ENCODE measurements around the gene NALCN. TPM values are rescaled to one million over a fixed set of nuclear protein-coding genes. Genes with fewer than 3 reads are reported as not detected.

The NALCN gene
- total and polyA plus RNA-seq, 2 experiments from 2014 or later: 0.33 to 0.57 TPM

DNA sequence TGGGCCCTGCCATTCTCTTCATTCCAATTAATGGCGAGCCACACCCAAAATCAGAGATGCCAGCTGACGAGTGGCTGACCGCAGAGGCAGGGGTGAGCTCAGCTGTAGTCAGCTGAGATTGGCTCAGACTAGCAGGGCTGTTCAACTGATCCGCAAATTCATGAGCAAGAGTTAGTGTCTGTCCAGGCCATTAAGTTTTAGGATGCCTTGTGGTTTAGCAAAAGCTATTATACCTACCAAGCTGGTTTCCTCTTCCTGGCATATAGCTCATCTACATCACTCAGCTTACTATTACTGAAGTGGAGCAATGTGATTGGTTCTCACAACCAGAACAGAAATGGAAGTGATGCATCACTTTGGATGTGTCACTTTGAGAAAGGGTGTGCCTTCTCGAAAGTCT is 148.7 kb downstream of the NALCN start:
- TF ChIP-seq EZH2 (IDR thresholded peaks at IDR 0.05; ENCODE audit: borderline replicate concordance) (no peak), EZH2phosphoT487 (IDR thresholded peaks at IDR 0.05; ENCODE audit: low read depth, severe bottlenecking, unreplicated experiment) (no peak)
- TF ChIP-seq, protein P1, sequence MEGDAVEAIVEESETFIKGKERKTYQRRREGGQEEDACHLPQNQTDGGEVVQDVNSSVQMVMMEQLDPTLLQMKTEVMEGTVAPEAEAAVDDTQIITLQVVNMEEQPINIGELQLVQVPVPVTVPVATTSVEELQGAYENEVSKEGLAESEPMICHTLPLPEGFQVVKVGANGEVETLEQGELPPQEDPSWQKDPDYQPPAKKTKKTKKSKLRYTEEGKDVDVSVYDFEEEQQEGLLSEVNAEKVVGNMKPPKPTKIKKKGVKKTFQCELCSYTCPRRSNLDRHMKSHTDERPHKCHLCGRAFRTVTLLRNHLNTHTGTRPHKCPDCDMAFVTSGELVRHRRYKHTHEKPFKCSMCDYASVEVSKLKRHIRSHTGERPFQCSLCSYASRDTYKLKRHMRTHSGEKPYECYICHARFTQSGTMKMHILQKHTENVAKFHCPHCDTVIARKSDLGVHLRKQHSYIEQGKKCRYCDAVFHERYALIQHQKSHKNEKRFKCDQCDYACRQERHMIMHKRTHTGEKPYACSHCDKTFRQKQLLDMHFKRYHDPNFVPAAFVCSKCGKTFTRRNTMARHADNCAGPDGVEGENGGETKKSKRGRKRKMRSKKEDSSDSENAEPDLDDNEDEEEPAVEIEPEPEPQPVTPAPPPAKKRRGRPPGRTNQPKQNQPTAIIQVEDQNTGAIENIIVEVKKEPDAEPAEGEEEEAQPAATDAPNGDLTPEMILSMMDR (IDR thresholded peaks at IDR 0.05; ENCODE audit: poor library complexity): no peak
- H3K9me3 ChIP-seq (ENCODE audit: low read depth): no peaks in the 10 kb centered on the region
- H3K4me2 ChIP-seq: no peak overlapping the region
- no peak overlapping the region for H2AFZ ChIP-seq
- H3K79me2 ChIP-seq: no peaks in the 10 kb centered on the region
- DNase-seq (ENCODE audit: low spot score): no peak
- H4K20me1 ChIP-seq (ENCODE audit: insufficient read depth, poor library complexity, severe bottlenecking): no peaks in the 10 kb centered on the region
- H3K4me3 ChIP-seq: no peak overlapping the region
- WGBS (ENCODE audit: low lambda C conversion rate, missing lambda C conversion rate): 90% methylated on average over 5 of the region's 5 CpGs
- no peaks in the 10 kb centered on the region for H3K27me3 ChIP-seq
- H3K27ac ChIP-seq: no peak overlapping the region
- no peaks in the 10 kb centered on the region for H3K36me3 ChIP-seq (replicated peaks; ENCODE audit: insufficient read depth, low read depth)
- no peaks in the 10 kb centered on the region for H3K4me1 ChIP-seq (ENCODE audit: insufficient read depth)
- H3K9me2 ChIP-seq (replicated peaks; ENCODE audit: insufficient read depth): no peaks in the 10 kb centered on the region

DNA sequence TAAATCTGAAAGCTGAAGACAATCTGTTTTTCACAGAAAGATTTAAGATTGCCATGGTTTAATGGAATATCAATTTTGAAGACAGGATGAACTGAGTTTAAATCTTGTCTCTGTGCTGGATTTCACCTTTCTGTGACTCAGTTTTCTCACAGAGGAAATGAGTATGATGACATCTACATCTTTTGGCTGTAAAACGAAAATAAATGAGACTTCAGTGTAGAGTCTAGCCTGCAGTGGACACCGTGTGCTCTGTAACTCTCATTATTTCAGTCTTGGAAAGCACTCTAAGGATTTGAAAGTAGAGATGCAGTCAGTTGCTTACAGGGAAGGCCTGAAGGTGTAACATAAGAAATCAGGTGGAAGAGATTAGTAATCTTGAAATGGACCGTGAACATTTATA is 150.4 kb downstream of the NALCN start:
- Histone ChIP-seq H2AFZ (no peak overlapping the region), H4K20me1 (ENCODE audit: insufficient read depth, poor library complexity, severe bottlenecking) (no peaks in the 10 kb centered on the region), H3K4me1 (ENCODE audit: insufficient read depth) (no peaks in the 10 kb centered on the region), H3K79me2 (no peaks in the 10 kb centered on the region), H3K27me3 (no peaks in the 10 kb centered on the region), H3K4me3 (no peak overlapping the region), H3K36me3 (replicated peaks; ENCODE audit: insufficient read depth, low read depth) (no peaks in the 10 kb centered on the region), H3K9me2 (replicated peaks; ENCODE audit: insufficient read depth) (no peaks in the 10 kb centered on the region), H3K9me3 (ENCODE audit: low read depth) (no peaks in the 10 kb centered on the region), H3K27ac (no peak overlapping the region), H3K4me2 (no peak overlapping the region)
- WGBS (ENCODE audit: low lambda C conversion rate, missing lambda C conversion rate): 70% methylated on average over 3 of the region's 3 CpGs
- DNase-seq (ENCODE audit: low spot score): no peak
- TF ChIP-seq, protein P1 (IDR thresholded peaks at IDR 0.05; ENCODE audit: poor library complexity): no peak
- TF ChIP-seq EZH2phosphoT487 (IDR thresholded peaks at IDR 0.05; ENCODE audit: low read depth, severe bottlenecking, unreplicated experiment) (no peak), EZH2 (IDR thresholded peaks at IDR 0.05; ENCODE audit: borderline replicate concordance) (no peak)

DNA sequence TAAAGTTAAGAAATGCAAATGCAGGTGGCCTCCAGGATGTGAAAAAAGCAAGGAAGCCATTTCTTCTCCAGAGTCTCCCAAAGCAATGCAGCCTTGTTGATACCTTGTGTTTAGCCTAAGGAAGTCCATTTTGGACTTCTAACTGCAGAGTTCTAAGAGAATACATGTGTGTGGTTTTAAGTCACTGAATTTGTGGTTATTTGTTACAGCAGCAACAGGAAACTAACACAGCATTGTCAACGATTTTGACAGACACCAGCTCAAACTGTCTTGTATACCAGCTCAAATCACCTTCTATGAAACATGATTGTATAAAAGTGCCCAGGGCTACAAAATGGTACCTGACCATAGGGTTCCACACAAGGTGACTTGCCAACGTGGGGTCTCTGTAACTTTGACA is 151.4 kb downstream of the NALCN start:
- WGBS (ENCODE audit: low lambda C conversion rate, missing lambda C conversion rate): 75% methylated on average over 2 of the region's 2 CpGs
- Histone ChIP-seq H2AFZ (no peak overlapping the region), H3K79me2 (no peaks in the 10 kb centered on the region), H3K27ac (no peak overlapping the region), H3K4me1 (ENCODE audit: insufficient read depth) (no peaks in the 10 kb centered on the region), H3K9me2 (replicated peaks; ENCODE audit: insufficient read depth) (no peaks in the 10 kb centered on the region), H3K27me3 (no peaks in the 10 kb centered on the region), H3K36me3 (replicated peaks; ENCODE audit: insufficient read depth, low read depth) (no peaks in the 10 kb centered on the region), H3K4me2 (no peak overlapping the region), H3K4me3 (no peak overlapping the region), H4K20me1 (ENCODE audit: insufficient read depth, poor library complexity, severe bottlenecking) (no peaks in the 10 kb centered on the region), H3K9me3 (ENCODE audit: low read depth) (no peaks in the 10 kb centered on the region)
- no peak for DNase-seq (ENCODE audit: low spot score)
- no peak for TF ChIP-seq EZH2 (IDR thresholded peaks at IDR 0.05; ENCODE audit: borderline replicate concordance)
- no peak for TF ChIP-seq EZH2phosphoT487 (IDR thresholded peaks at IDR 0.05; ENCODE audit: low read depth, severe bottlenecking, unreplicated experiment)
- TF ChIP-seq, protein P1 (IDR thresholded peaks at IDR 0.05; ENCODE audit: poor library complexity): no peak

DNA sequence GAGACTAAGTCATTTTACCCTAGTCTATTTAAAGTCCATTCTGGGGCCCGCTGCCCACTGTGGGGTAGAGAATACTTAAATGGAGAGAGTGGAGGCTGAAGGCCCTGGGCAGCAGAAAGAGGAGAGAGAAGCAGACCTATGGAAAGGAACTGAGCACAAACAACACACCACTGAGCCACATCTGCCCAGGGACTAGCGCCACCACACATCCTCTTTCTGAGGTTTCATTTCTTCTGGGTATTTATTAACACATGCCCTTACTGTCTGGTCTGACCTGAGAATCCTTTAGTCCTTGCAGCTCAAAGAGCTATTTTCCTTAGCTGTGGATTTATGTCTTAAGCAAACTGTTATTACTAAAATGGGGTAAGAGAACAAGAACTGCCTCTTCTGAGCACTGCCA is 154.0 kb downstream of the NALCN start:
- Histone ChIP-seq H2AFZ (no peak overlapping the region), H3K4me1 (ENCODE audit: insufficient read depth) (no peaks in the 10 kb centered on the region), H3K4me3 (no peak overlapping the region), H3K9me2 (replicated peaks; ENCODE audit: insufficient read depth) (no peaks in the 10 kb centered on the region), H3K4me2 (no peak overlapping the region), H3K27ac (no peak overlapping the region), H3K79me2 (no peaks in the 10 kb centered on the region), H3K27me3 (no peaks in the 10 kb centered on the region), H3K36me3 (replicated peaks; ENCODE audit: insufficient read depth, low read depth) (no peaks in the 10 kb centered on the region), H3K9me3 (ENCODE audit: low read depth) (no peaks in the 10 kb centered on the region), H4K20me1 (ENCODE audit: insufficient read depth, poor library complexity, severe bottlenecking) (no peaks in the 10 kb centered on the region)
- 90% methylated on average over 2 of the region's 2 CpGs for WGBS (ENCODE audit: low lambda C conversion rate, missing lambda C conversion rate)
- DNase-seq (ENCODE audit: low spot score): no peak
- TF ChIP-seq, protein P1 (IDR thresholded peaks at IDR 0.05; ENCODE audit: poor library complexity): no peak
- no peak for TF ChIP-seq EZH2phosphoT487 (IDR thresholded peaks at IDR 0.05; ENCODE audit: low read depth, severe bottlenecking, unreplicated experiment)
- no peak for TF ChIP-seq EZH2 (IDR thresholded peaks at IDR 0.05; ENCODE audit: borderline replicate concordance)

Data from hepatocyte (in vitro differentiated cells).